GM12875 (cell line): ENCODE measurements around the gene EDN1.

ENCODE experiments used
- H3K4me3 ChIP-seq: one replicate; pipeline ENCODE4 v1.5.1; 2011; ENCODE audit warnings: low read depth, low read length, control low read depth
- TF ChIP-seq, protein P1 (sequence below): IDR thresholded peaks from 2 replicates; pipeline ENCODE4 v1.5.1; 2011; ENCODE audit warnings: low read depth, mild to moderate bottlenecking, control low read depth, inconsistent platforms, low read length, moderate library complexity, borderline replicate concordance; ENCODE audit not compliant: insufficient read depth

The EDN1 gene

DNA sequence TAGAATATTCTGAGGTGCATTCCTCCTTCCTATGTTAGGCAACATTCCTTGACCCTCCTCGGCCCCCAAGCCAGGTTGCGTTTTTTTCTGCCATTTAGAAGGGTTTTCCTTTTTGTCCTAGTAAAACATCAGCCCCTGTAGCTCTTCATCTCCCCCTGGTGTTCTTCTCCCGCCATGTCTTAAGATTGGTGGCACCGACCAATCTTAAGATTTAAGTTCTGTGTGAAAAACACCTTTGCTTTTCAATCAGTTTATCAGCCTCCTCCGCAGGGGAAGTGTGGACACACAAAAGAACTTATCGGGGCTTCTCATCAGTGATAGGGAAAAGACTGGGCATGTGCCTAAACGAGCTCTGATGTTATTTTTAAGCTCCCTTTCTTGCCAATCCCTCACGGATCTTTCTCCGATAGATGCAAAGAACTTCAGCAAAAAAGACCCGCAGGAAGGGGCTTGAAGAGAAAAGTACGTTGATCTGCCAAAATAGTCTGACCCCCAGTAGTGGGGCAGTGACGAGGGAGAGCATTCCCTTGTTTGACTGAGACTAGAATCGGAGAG lies 719 bp upstream of the EDN1 start:
- TF ChIP-seq, protein P1, sequence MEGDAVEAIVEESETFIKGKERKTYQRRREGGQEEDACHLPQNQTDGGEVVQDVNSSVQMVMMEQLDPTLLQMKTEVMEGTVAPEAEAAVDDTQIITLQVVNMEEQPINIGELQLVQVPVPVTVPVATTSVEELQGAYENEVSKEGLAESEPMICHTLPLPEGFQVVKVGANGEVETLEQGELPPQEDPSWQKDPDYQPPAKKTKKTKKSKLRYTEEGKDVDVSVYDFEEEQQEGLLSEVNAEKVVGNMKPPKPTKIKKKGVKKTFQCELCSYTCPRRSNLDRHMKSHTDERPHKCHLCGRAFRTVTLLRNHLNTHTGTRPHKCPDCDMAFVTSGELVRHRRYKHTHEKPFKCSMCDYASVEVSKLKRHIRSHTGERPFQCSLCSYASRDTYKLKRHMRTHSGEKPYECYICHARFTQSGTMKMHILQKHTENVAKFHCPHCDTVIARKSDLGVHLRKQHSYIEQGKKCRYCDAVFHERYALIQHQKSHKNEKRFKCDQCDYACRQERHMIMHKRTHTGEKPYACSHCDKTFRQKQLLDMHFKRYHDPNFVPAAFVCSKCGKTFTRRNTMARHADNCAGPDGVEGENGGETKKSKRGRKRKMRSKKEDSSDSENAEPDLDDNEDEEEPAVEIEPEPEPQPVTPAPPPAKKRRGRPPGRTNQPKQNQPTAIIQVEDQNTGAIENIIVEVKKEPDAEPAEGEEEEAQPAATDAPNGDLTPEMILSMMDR: peak; percentile 74
- H3K4me3 ChIP-seq: peak overlapping the region; percentile 44

DNA sequence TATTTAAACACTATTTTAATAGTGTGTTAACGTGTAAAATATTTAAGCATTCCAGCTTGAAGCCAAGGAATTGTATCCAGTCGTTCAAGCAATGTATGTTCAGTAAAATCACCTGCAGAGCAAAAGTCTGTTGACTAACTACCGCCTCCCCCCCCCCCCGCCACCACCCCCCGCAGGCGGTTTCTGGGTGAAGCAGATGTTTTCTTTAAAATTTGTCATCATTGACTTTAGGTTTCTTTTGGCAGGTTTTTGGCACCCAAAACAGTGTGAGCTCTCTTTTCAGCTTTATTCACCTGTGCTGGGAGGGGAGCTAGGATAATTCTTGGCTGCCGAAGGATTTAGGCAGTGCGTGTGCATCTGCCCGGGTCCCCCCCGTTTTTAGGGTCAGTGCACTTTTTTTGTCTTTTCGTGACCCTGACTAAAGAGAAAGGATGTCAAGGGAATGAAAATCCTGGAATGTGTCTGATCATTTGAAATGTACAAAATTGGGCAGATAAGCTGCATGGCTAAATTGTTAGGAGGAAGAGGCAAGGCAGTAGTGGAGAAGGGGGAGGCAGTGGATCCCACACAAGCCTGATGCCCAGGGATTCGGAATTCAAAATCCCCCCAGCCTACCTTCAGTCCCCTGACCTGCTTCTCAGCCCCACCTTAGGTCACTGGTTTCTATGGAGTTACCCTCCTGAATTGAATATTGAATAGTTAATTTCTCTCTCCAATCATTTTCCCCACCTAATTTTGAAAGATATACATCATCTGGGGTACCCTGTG lies 1.1 kb downstream of the EDN1 start:
- TF ChIP-seq, protein P1: no peak
- H3K4me3 ChIP-seq: no peak overlapping the region

DNA sequence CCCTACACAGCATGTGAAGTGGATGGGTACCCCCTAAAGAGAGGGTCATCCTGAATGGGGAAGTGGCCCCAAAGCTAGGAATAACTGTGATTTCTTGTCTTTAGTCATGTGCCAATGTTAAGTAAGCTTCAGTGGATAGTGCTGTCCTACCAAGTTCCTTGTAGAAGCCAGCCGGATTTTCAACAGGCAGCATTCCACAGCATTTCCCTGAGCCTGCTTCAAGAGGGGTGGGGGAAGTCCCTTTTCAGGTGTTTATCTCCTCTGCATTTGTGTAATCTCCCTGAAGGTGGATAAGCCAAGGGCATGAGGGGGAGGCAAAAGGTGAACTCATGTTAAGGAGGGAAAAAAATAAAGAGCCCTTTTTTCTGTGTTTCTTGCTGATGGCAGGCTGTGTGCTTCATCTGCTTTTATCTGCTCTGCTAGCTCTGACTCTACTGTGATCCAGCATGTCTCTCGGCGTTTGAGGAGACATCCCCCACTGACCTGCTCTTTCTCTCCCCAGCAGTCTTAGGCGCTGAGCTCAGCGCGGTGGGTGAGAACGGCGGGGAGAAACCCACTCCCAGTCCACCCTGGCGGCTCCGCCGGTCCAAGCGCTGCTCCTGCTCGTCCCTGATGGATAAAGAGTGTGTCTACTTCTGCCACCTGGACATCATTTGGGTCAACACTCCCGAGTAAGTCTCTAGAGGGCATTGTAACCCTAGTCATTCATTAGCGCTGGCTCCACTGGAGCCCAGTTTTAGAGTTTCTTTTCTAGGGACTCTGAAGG lies 1.9 kb downstream of the EDN1 start:
- TF ChIP-seq, protein P1: peak; percentile 21; the same call in 1 of the 2 replicates
- no peak overlapping the region for H3K4me3 ChIP-seq

DNA sequence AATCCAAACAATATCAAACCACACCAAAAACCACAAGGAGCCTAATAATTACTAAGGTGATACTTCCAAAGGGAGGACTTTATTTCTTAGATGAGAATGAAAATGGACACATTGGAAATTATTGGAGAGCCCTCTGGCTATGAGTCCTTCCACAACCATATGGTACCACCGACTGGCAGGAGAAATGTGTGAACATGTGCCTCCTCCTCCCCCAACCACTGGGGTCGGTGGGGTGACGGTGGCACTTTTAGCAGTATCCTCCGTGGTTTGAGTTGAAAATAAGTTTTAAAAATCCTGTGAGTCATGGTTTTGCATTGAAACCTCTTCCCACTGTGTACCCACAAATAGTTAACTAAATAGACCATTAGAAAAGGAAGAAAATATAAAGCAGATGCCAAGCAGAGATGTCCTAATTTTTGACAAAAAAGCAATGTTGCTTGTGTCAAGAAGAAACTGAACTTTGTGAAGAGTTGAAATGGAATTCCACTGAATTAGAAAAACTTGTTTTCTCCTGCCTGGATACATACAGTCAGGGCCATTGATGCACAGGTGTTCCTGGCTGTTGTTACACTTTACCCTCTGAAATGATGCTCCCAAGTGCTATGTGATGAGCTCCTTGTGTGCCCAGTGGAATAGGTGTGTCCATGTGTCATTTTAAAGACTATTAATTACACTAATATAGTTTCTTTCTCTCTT lies 3.2 kb downstream of the EDN1 start:
- H3K4me3 ChIP-seq: no peak overlapping the region
- TF ChIP-seq, protein P1: no peak

DNA sequence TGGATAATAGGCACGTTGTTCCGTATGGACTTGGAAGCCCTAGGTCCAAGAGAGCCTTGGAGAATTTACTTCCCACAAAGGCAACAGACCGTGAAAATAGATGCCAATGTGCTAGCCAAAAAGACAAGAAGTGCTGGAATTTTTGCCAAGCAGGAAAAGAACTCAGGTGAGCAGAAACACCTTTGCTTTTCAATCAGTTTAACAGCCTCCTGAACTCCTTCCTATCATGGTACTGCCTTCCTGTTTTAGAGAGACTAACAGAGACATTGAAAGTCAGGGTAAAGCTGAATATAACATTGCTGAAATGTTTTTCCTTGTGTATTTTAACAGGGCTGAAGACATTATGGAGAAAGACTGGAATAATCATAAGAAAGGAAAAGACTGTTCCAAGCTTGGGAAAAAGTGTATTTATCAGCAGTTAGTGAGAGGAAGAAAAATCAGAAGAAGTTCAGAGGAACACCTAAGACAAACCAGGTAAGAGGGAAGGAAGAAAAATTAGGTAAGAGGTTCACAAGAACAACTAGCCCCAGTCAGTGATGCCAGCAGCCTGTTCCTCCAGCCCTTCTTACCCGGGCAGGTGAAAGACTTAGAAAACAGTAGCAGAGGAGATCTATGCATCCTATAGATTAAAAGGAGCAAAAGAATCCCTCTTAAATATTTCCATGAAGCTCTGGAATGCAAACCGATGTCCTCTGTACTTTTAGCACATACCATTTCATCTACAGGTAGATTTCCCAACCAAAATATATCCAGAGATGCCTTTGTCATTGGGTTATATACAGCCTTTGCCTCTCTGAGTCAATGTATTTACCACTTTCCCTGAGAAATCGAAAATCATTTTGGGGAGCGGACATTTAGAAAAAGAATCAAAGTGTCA lies 4.0 kb downstream of the EDN1 start:
- TF ChIP-seq, protein P1: no peak

DNA sequence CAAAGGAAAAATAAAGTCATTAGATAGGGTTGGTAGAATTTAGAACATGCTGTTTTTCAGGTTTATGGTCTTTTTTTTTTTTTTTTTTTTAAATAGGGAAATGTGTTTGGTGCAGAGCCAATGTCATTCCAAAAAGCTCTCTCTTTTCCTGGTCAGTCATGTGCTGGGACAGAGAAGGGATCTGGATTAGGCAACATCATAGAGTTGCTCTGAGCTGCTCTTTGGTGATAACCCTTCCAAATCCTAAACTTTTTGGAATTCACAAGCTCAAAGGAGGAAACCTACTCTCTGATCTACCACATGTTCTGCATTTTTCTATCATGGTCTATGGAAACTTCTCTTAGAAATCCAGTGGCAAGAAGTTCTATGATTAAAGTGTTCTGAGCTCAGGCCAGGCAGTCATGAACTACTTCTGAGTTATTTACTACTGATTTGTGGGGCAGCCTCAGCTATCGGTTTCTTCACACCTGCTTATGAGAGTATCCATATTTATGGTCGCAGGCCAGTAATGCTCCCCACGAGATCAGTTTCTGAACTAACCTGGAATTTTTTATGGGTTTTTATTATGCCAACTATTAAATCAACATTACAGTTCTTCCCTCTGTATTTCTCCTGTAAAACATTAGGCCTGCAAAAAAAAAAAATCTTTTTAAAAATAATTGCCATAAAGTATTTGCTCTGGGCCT lies 4.8 kb downstream of the EDN1 start:
- no peak overlapping the region for H3K4me3 ChIP-seq
- TF ChIP-seq, protein P1: no peak

More for the DNA sequence above, 4.0 kb downstream of the EDN1 start:
- no peak overlapping the region for H3K4me3 ChIP-seq
